ENCODE measurements around the gene TBC1D16.

DNA sequence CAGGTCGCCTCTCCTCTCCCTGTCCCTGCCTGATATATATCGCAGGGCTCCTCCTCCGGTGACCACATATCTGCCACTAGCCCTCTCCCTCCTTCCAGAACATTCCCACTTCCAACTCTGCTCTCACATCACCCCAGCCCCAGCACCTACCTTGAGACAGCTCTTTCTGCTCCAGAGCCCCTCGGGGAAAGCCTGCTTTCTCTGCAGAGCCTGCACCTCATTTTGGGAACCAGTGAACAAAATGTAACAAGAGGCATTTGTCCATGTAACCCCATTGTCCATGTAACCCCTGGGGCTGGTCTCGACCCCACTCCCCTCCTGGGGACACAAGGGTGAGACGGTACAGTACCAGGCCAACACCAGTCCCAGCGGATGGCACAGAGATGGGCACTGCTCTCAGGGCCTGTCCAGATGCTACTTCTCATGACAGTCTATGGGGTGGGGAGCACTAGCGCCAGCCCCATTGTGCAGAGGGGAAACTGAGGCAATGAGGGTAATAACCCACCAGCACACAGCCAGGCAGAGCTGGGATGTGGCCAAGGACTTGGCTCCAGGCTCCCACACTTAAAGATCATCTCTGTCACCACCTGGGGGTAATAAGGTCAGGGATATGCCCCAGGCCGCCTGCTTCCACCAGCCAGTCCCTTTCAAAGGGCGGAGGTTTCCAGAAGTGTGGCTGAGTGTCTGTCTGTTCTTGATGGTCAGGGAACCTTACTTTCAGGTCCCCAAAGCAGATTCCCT, 42.9 kb downstream of the TBC1D16 start:
- TF ChIP-seq, protein P1, sequence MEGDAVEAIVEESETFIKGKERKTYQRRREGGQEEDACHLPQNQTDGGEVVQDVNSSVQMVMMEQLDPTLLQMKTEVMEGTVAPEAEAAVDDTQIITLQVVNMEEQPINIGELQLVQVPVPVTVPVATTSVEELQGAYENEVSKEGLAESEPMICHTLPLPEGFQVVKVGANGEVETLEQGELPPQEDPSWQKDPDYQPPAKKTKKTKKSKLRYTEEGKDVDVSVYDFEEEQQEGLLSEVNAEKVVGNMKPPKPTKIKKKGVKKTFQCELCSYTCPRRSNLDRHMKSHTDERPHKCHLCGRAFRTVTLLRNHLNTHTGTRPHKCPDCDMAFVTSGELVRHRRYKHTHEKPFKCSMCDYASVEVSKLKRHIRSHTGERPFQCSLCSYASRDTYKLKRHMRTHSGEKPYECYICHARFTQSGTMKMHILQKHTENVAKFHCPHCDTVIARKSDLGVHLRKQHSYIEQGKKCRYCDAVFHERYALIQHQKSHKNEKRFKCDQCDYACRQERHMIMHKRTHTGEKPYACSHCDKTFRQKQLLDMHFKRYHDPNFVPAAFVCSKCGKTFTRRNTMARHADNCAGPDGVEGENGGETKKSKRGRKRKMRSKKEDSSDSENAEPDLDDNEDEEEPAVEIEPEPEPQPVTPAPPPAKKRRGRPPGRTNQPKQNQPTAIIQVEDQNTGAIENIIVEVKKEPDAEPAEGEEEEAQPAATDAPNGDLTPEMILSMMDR (IDR thresholded peaks at IDR 0.05 in 4 of 5, conservative IDR thresholded peaks at IDR 0.05 in 1 of 5), result no peak
- TF ChIP-seq POLR2A (IDR thresholded peaks at IDR 0.05), result no peak

All from gastrocnemius medialis (tissue), 4 donors.